ENCODE results near the gene IFT88. TPM values are rescaled to one million over a fixed set of nuclear protein-coding genes. Genes with fewer than 3 reads are reported as not detected.
"Not testable (repeated sequence)": the region's sequence is repeated elsewhere in the genome, so short reads cannot be mapped to it uniquely, and the experiment has no call there.

IFT88 gene
- total RNA-seq, 1 experiment from 2014 or later = 11.9 TPM

- Histone ChIP-seq H3K4me3 (ENCODE audit: low read length) (no peak overlapping the region), H2AFZ (ENCODE audit: low read length) (no peak overlapping the region), H3K9me2 (replicated peaks; ENCODE audit: low read length) (no peaks in the 10 kb centered on the region), H3F3A (ENCODE audit: low read length, unreplicated experiment) (no peaks in the 10 kb centered on the region), H3K4me1 (ENCODE audit: insufficient read depth, low read length) (peaks cover 4% of the 10 kb centered on the region; the same call in 1 of the 2 replicates), H3K9me3 (ENCODE audit: low read length) (no peaks in the 10 kb centered on the region), H3K27ac (ENCODE audit: low read length) (no peak overlapping the region), H3K36me3 (ENCODE audit: low read depth, low read length) (no peaks in the 10 kb centered on the region), H4K20me1 (ENCODE audit: low read length) (no peaks in the 10 kb centered on the region), H3K79me2 (ENCODE audit: low read length) (no peaks in the 10 kb centered on the region), H3K27me3 (ENCODE audit: low read length) (no peaks in the 10 kb centered on the region), H3K4me2 (ENCODE audit: low read length) (no peak overlapping the region), H3K9ac (ENCODE audit: low read length) (no peak overlapping the region)
- no TSS peak for BruUV-seq (replicated peaks)
- intact Hi-C loops (cut with micrococcal nuclease) = no loop called here
- DNase-seq = no peak
- ChIA-PET POLR2A (ENCODE audit: unreplicated experiment) (no interaction called here), CTCF (no interaction called here)
- ATAC-seq = 0 out of 2 replicates have a peak, but pooled peaks have one; percentile 11
- TF ChIP-seq, protein P1, sequence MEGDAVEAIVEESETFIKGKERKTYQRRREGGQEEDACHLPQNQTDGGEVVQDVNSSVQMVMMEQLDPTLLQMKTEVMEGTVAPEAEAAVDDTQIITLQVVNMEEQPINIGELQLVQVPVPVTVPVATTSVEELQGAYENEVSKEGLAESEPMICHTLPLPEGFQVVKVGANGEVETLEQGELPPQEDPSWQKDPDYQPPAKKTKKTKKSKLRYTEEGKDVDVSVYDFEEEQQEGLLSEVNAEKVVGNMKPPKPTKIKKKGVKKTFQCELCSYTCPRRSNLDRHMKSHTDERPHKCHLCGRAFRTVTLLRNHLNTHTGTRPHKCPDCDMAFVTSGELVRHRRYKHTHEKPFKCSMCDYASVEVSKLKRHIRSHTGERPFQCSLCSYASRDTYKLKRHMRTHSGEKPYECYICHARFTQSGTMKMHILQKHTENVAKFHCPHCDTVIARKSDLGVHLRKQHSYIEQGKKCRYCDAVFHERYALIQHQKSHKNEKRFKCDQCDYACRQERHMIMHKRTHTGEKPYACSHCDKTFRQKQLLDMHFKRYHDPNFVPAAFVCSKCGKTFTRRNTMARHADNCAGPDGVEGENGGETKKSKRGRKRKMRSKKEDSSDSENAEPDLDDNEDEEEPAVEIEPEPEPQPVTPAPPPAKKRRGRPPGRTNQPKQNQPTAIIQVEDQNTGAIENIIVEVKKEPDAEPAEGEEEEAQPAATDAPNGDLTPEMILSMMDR (conservative IDR thresholded peaks at IDR 0.05; ENCODE audit: low read depth, low read length) = no peak
- TF ChIP-seq EZH2 (IDR thresholded peaks at IDR 0.05; ENCODE audit: low read length, unreplicated experiment) (no peak), EZH2phosphoT487 (IDR thresholded peaks at IDR 0.05; ENCODE audit: borderline replicate concordance, low read length) (no peak)
These were observed 109.3 kb downstream of the IFT88 start for GRCh38 chr13:20676213-20676612.

GRCh38 chr13:20678606-20679005 is 111.6 kb downstream of the IFT88 start:
- BruUV-seq (replicated peaks); H3K9me2 ChIP-seq (replicated peaks; ENCODE audit: low read length); intact Hi-C loops (cut with micrococcal nuclease); H3K36me3 ChIP-seq (ENCODE audit: low read depth, low read length); H3F3A ChIP-seq (ENCODE audit: low read length, unreplicated experiment); H3K4me3 ChIP-seq (ENCODE audit: low read length); DNase-seq; H2AFZ ChIP-seq (ENCODE audit: low read length); H3K9me3 ChIP-seq (ENCODE audit: low read length); POLR2A ChIA-PET (ENCODE audit: unreplicated experiment); ATAC-seq; H3K9ac ChIP-seq (ENCODE audit: low read length); CTCF ChIA-PET; H3K27ac ChIP-seq (ENCODE audit: low read length); H3K27me3 ChIP-seq (ENCODE audit: low read length); H3K4me2 ChIP-seq (ENCODE audit: low read length); H4K20me1 ChIP-seq (ENCODE audit: low read length); H3K79me2 ChIP-seq (ENCODE audit: low read length): not testable (repeated sequence)
- peaks cover 11% of the 10 kb centered on the region; the same call in 1 of the 2 replicates for H3K4me1 ChIP-seq (ENCODE audit: insufficient read depth, low read length)

DNA sequence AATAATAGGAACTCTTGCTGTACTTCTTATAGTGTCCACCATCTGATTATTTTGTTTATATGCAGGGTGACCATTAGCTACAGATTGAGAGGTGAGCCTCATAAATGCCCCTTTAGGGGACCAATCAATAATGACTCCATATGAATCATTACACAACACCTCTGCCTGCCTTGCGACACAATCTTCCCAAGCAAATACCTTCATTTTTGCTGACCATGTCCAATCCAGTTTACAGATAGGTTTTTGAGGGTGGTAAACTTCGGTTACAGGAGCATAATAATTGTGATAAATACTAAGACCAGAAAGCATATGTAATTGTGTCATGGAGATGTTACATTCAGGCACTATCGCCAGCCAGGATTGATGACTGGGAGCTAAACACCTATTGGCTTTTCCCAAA is 112.9 kb downstream of the IFT88 start:
- TF ChIP-seq, protein P1 (conservative IDR thresholded peaks at IDR 0.05; ENCODE audit: low read depth, low read length) = no peak
- no peak for TF ChIP-seq EZH2 (IDR thresholded peaks at IDR 0.05; ENCODE audit: low read length, unreplicated experiment)
- no peak for TF ChIP-seq EZH2phosphoT487 (IDR thresholded peaks at IDR 0.05; ENCODE audit: borderline replicate concordance, low read length)
- no peaks in the 10 kb centered on the region for H4K20me1 ChIP-seq (ENCODE audit: low read length)
- no peak overlapping the region for H3K27ac ChIP-seq (ENCODE audit: low read length)
- ATAC-seq = no peak
- no peak for DNase-seq
- BruUV-seq (replicated peaks) = no TSS peak
- H3K36me3 ChIP-seq (ENCODE audit: low read depth, low read length) = no peaks in the 10 kb centered on the region
- H3K9me3 ChIP-seq (ENCODE audit: low read length) = no peaks in the 10 kb centered on the region
- H3K9me2 ChIP-seq (replicated peaks; ENCODE audit: low read length) = no peaks in the 10 kb centered on the region
- intact Hi-C loops (cut with micrococcal nuclease) = no loop called here
- H3K4me3 ChIP-seq (ENCODE audit: low read length) = no peak overlapping the region
- ChIA-PET CTCF (no interaction called here), POLR2A (ENCODE audit: unreplicated experiment) (interaction anchor here (0.6 kb wide), 1 partner anchor 397 kb away, joined by 3 read pairs; no protein-coding TSS in a partner anchor)
- H3K9ac ChIP-seq (ENCODE audit: low read length) = no peak overlapping the region
- no peak overlapping the region for H2AFZ ChIP-seq (ENCODE audit: low read length)
- no peaks in the 10 kb centered on the region for H3K27me3 ChIP-seq (ENCODE audit: low read length)
- no peak overlapping the region for H3K4me2 ChIP-seq (ENCODE audit: low read length)
- H3F3A ChIP-seq (ENCODE audit: low read length, unreplicated experiment) = no peaks in the 10 kb centered on the region
- peaks cover 16% of the 10 kb centered on the region for H3K4me1 ChIP-seq (ENCODE audit: insufficient read depth, low read length)
- no peaks in the 10 kb centered on the region for H3K79me2 ChIP-seq (ENCODE audit: low read length)
